ENCODE data around the gene STYXL2.

The STYXL2 gene

GRCh38 chr1:167126811-167127210, 32.9 kb downstream of the STYXL2 start:
- H3K9me3 ChIP-seq (ENCODE audit: insufficient read depth, low read length): no peaks in the 10 kb centered on the region
- H3K4me2 ChIP-seq (ENCODE audit: low read length): no peak overlapping the region
- H3K27me3 ChIP-seq (ENCODE audit: low read depth, low read length): peaks cover 48% of the 10 kb centered on the region
- no peaks in the 10 kb centered on the region for H4K20me1 ChIP-seq (ENCODE audit: insufficient read depth, low read length)
- no peaks in the 10 kb centered on the region for H3K4me1 ChIP-seq (ENCODE audit: low read length)
- no peaks in the 10 kb centered on the region for H3K79me2 ChIP-seq (ENCODE audit: low read length)
- H2AFZ ChIP-seq (ENCODE audit: low read depth, low read length): no peak overlapping the region
- no peak overlapping the region for H3K9ac ChIP-seq (ENCODE audit: low read length)
- no peak overlapping the region for H3K4me3 ChIP-seq (ENCODE audit: low read length)
- H3K36me3 ChIP-seq (replicated peaks; ENCODE audit: low read depth, low read length): no peaks in the 10 kb centered on the region
- no peak overlapping the region for H3K27ac ChIP-seq (ENCODE audit: low read length)
- no peak for TF ChIP-seq EZH2phosphoT487 (IDR thresholded peaks at IDR 0.05; ENCODE audit: low read depth)

DNA sequence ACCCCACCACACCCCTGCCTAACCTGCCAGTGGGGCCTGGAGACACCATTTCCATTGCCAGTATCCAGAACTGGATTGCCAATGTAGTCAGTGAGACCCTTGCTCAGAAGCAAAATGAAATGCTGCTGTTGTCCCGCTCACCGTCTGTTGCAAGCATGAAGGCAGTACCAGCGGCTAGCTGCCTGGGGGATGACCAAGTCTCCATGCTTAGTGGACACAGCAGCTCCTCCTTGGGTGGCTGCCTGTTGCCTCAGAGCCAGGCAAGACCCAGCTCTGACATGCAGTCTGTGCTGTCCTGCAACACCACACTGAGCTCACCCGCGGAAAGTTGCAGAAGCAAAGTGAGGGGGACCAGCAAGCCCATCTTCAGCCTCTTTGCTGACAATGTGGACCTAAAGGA, 33.4 kb downstream of the STYXL2 start:
- Histone ChIP-seq H3K27me3 (ENCODE audit: low read depth, low read length) (peaks cover 52% of the 10 kb centered on the region), H3K4me1 (ENCODE audit: low read length) (no peaks in the 10 kb centered on the region), H3K27ac (ENCODE audit: low read length) (no peak overlapping the region), H3K36me3 (replicated peaks; ENCODE audit: low read depth, low read length) (no peaks in the 10 kb centered on the region), H3K9me3 (ENCODE audit: insufficient read depth, low read length) (no peaks in the 10 kb centered on the region), H3K79me2 (ENCODE audit: low read length) (no peaks in the 10 kb centered on the region), H3K9ac (ENCODE audit: low read length) (no peak overlapping the region), H4K20me1 (ENCODE audit: insufficient read depth, low read length) (no peaks in the 10 kb centered on the region), H3K4me2 (ENCODE audit: low read length) (no peak overlapping the region), H3K4me3 (ENCODE audit: low read length) (no peak overlapping the region), H2AFZ (ENCODE audit: low read depth, low read length) (no peak overlapping the region)
- no peak for TF ChIP-seq EZH2phosphoT487 (IDR thresholded peaks at IDR 0.05; ENCODE audit: low read depth)
- TF ChIP-seq, protein P1, sequence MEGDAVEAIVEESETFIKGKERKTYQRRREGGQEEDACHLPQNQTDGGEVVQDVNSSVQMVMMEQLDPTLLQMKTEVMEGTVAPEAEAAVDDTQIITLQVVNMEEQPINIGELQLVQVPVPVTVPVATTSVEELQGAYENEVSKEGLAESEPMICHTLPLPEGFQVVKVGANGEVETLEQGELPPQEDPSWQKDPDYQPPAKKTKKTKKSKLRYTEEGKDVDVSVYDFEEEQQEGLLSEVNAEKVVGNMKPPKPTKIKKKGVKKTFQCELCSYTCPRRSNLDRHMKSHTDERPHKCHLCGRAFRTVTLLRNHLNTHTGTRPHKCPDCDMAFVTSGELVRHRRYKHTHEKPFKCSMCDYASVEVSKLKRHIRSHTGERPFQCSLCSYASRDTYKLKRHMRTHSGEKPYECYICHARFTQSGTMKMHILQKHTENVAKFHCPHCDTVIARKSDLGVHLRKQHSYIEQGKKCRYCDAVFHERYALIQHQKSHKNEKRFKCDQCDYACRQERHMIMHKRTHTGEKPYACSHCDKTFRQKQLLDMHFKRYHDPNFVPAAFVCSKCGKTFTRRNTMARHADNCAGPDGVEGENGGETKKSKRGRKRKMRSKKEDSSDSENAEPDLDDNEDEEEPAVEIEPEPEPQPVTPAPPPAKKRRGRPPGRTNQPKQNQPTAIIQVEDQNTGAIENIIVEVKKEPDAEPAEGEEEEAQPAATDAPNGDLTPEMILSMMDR (IDR thresholded peaks at IDR 0.05; ENCODE audit: low read depth, low read length): no peak

DNA sequence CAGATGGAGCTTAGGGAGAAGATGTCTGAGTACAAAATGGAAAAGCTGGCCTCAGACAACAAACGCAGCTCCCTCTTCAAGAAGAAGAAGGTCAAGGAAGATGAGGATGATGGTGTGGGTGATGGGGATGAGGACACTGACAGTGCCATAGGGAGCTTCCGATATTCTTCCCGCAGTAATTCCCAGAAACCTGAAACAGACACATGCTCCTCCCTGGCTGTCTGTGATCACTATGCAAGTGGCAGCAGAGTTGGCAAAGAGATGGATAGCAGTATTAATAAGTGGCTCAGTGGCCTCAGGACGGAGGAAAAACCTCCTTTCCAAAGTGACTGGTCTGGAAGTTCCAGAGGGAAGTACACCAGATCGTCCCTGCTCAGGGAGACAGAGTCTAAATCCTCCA, 33.8 kb downstream of the STYXL2 start:
- no peaks in the 10 kb centered on the region for H3K36me3 ChIP-seq (replicated peaks; ENCODE audit: low read depth, low read length)
- no peak overlapping the region for H3K4me2 ChIP-seq (ENCODE audit: low read length)
- no peaks in the 10 kb centered on the region for H3K79me2 ChIP-seq (ENCODE audit: low read length)
- H3K27me3 ChIP-seq (ENCODE audit: low read depth, low read length): peaks cover 56% of the 10 kb centered on the region
- no peaks in the 10 kb centered on the region for H3K4me1 ChIP-seq (ENCODE audit: low read length)
- no peaks in the 10 kb centered on the region for H3K9me3 ChIP-seq (ENCODE audit: insufficient read depth, low read length)
- H3K9ac ChIP-seq (ENCODE audit: low read length): no peak overlapping the region
- TF ChIP-seq, protein P1 (IDR thresholded peaks at IDR 0.05; ENCODE audit: low read depth, low read length): no peak
- TF ChIP-seq EZH2phosphoT487 (IDR thresholded peaks at IDR 0.05; ENCODE audit: low read depth): no peak
- H2AFZ ChIP-seq (ENCODE audit: low read depth, low read length): no peak overlapping the region
- no peak overlapping the region for H3K4me3 ChIP-seq (ENCODE audit: low read length)
- H3K27ac ChIP-seq (ENCODE audit: low read length): no peak overlapping the region
- no peaks in the 10 kb centered on the region for H4K20me1 ChIP-seq (ENCODE audit: insufficient read depth, low read length)

DNA sequence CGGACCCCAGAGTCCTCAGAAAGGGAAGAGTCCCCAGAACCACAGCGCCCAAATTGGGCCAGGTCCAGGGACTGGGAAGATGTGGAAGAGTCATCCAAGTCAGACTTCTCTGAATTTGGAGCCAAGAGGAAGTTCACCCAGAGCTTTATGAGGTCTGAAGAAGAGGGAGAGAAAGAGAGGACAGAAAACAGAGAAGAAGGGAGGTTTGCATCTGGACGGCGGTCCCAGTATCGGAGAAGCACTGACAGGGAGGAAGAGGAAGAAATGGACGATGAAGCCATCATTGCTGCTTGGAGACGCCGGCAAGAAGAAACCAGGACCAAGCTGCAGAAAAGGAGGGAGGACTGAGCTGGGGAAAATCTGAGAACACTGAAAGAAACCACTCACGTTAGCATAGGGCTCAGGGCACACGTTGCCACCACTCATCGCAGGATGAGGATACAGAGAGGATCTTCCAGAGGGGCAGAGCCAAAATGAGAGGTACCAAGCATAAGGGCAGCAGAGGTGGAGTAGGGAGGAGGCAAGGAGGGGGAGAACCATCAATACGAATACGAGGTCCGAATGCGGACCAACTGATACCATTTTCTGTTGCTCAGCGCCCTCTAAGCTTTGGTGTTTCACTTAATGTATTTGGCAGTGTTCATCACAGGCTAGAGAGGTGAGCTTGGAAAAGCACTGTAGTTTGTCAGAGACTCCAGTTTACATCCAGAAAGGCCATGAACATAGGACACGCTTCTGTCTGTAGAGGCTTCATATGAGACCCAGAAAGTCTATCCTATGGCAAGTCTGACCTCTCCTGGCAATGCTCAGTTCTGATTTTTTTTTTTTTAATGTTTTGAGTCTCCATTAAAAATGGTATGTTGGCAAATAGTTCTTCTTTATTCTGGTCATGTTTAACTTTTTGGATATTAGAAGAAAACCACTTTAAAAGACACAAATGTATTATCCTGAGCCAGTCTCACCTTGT, 34.7 kb downstream of the STYXL2 start:
- Histone ChIP-seq H3K9ac (ENCODE audit: low read length) (no peak overlapping the region), H2AFZ (ENCODE audit: low read depth, low read length) (no peak overlapping the region), H3K79me2 (ENCODE audit: low read length) (no peaks in the 10 kb centered on the region), H3K4me3 (ENCODE audit: low read length) (no peak overlapping the region), H3K27ac (ENCODE audit: low read length) (no peak overlapping the region), H3K4me2 (ENCODE audit: low read length) (no peak overlapping the region), H3K9me3 (ENCODE audit: insufficient read depth, low read length) (no peaks in the 10 kb centered on the region), H3K4me1 (ENCODE audit: low read length) (no peaks in the 10 kb centered on the region), H4K20me1 (ENCODE audit: insufficient read depth, low read length) (no peaks in the 10 kb centered on the region), H3K27me3 (ENCODE audit: low read depth, low read length) (peaks cover 65% of the 10 kb centered on the region), H3K36me3 (replicated peaks; ENCODE audit: low read depth, low read length) (no peaks in the 10 kb centered on the region)
- TF ChIP-seq, protein P1 (IDR thresholded peaks at IDR 0.05; ENCODE audit: low read depth, low read length): peak; percentile 36
- no peak for TF ChIP-seq EZH2phosphoT487 (IDR thresholded peaks at IDR 0.05; ENCODE audit: low read depth)

All from OCI-LY3 (cell line).